Hepatocyte (in vitro differentiated cells): Measurements from ENCODE around the gene RLF.
"Not testable (repeated sequence)": the region's sequence is repeated elsewhere in the genome, so short reads cannot be mapped to it uniquely, and the experiment has no call there.

ENCODE experiments used
- EZH2 ChIP-seq: fragments of 200-600 bp; sonication (generic); IDR thresholded peaks from 2 replicates; pipeline ENCODE4 v1.6.1; 2016; ENCODE audit warnings: antibody characterized with exemption, mild to moderate bottlenecking, borderline replicate concordance
- EZH2phosphoT487 ChIP-seq: fragments of 200-600 bp; sonication (generic); IDR thresholded peaks from one replicate; pipeline ENCODE4 v1.6.1; 2018; ENCODE audit warnings: antibody characterized with exemption, mild to moderate bottlenecking, low read depth, moderate library complexity; ENCODE audit not compliant: unreplicated experiment, severe bottlenecking
- TF ChIP-seq, protein P1 (sequence below): fragments of 200-600 bp; sonication (generic); IDR thresholded peaks from 2 replicates; pipeline ENCODE4 v1.5.1; 2016; ENCODE audit warnings: antibody characterized with exemption, mild to moderate bottlenecking; ENCODE audit not compliant: poor library complexity

DNA sequence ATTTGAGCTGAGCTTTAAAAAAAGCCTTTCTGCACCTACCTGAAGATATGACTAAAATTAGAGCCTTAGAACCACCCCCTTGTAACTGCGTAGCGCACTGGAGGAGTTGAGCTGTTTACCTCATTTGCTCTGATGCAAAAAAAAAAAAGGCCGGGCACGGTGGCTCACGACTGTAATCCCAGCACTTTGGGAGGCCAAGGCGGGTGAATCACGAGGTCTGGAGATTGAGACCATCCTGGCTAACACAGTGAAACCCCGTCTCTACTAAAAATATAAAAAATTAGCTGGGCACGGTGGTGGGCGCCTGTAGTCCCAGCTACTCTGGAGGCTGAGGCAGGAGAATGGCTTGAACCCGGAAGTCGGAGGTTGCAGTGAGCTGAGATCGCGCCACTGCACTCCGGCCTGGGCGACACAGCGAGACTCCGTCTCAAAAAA lies 60.3 kb downstream of the RLF start:
- TF ChIP-seq, protein P1, sequence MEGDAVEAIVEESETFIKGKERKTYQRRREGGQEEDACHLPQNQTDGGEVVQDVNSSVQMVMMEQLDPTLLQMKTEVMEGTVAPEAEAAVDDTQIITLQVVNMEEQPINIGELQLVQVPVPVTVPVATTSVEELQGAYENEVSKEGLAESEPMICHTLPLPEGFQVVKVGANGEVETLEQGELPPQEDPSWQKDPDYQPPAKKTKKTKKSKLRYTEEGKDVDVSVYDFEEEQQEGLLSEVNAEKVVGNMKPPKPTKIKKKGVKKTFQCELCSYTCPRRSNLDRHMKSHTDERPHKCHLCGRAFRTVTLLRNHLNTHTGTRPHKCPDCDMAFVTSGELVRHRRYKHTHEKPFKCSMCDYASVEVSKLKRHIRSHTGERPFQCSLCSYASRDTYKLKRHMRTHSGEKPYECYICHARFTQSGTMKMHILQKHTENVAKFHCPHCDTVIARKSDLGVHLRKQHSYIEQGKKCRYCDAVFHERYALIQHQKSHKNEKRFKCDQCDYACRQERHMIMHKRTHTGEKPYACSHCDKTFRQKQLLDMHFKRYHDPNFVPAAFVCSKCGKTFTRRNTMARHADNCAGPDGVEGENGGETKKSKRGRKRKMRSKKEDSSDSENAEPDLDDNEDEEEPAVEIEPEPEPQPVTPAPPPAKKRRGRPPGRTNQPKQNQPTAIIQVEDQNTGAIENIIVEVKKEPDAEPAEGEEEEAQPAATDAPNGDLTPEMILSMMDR, result not testable (repeated sequence)
- not testable (repeated sequence) for TF ChIP-seq EZH2, EZH2phosphoT487
